HG02642 (cell line): ENCODE data around the gene ARRDC3.
"Not testable (repeated sequence)": the region's sequence is repeated elsewhere in the genome, so short reads cannot be mapped to it uniquely, and the experiment has no call there.

Experiments used
- ATAC-seq: cut with Tn5 transposase; IDR thresholded peaks from one replicate; pipeline ENCODE4 v1.9.1; 2021; ENCODE audit warnings: mild to moderate bottlenecking; ENCODE audit not compliant: unreplicated experiment, poor library complexity

The ARRDC3 gene

GRCh38 chr5:91361790-91362189, 21.3 kb downstream of the ARRDC3 start:
- ATAC-seq, result no peak

- ATAC-seq, result peak; percentile 81
These were observed 21.9 kb downstream of the ARRDC3 start for GRCh38 chr5:91361055-91361701.

DNA sequence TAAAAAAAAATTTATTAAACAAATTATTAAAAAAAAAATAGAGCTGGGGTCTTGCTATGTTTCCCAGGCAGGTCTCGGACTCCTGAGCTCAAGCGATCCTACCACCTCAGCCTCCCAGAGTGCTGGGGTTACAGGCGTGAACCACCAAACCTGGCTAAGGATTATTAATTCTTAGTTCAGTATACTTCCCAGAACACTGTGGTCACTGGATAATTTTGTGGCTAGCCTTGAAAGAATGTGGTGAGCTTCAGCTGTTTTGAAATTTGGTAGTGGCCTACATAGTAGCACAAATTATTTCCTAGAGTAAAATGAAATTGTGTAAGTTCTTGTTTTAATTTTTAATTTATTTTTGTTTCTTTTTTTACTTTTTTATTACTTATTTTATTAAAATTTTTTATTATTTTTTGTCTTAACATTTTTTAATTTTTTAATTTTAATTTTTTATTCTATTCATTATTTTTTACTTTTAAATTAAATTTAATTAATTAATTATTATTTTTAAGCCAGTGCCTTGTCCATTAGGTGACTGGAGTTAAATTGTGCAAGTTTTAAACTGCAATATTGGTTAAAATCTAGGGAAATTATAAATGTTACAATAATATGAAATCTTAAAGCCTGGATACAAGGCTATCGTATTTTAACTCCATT, 23.0 kb downstream of the ARRDC3 start:
- no peak for ATAC-seq

- no peak for ATAC-seq
These were observed 25.3 kb downstream of the ARRDC3 start for GRCh38 chr5:91357806-91358205.

DNA sequence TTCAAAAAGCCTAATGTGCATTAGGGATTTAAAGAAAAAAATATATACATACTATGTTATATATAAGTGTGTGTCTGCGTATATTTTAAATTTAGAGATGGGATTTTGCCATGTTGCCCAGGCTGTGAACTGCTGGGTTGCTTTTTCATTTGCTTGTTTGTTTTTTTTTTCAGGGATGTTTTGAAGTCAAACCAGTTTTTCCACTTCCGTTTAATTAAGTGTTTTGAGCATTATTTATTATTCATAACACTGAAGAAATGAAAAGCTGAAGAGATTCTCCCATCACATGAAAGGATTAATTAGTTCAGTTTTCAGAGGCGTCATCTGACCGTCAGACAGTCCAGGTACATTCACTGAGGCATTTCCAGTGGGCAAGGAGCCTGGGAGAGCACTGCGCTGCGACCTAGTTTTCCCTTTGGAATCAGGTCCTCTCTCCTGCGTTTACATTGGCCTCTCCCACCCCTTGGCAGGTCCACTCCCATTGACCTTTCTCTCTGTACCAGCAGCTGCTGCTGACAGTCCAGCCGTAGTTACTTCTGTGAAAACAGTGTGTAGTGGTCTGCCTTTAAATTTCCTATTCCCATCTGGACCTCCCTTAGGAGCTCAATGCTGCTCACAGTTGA, 26.0 kb downstream of the ARRDC3 start:
- ATAC-seq, result no peak

GRCh38 chr5:91354867-91355266, 28.2 kb downstream of the ARRDC3 start:
- ATAC-seq, result not testable (repeated sequence)

- ATAC-seq, result no peak
These were observed 30.1 kb downstream of the ARRDC3 start for GRCh38 chr5:91352831-91353695.

DNA sequence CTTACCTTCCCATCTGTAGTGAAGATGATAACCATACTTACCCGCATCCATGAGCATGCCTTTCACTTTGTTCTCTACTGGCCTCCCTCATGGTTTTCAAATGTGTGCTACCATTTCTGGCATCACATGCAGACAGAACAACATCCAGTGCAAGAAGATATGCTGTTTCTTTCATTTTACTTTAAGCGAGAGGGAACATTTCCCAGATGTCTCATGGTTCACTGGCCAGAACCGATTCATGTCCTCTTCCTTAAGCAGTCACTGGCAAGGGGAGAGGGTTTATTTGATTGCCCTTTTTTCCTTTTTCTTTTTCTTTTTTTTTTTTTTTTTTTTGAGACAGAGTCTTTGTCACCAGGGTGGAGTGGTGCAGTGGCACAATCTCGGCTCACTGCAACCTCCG, 37.7 kb downstream of the ARRDC3 start:
- ATAC-seq, result no peak

DNA sequence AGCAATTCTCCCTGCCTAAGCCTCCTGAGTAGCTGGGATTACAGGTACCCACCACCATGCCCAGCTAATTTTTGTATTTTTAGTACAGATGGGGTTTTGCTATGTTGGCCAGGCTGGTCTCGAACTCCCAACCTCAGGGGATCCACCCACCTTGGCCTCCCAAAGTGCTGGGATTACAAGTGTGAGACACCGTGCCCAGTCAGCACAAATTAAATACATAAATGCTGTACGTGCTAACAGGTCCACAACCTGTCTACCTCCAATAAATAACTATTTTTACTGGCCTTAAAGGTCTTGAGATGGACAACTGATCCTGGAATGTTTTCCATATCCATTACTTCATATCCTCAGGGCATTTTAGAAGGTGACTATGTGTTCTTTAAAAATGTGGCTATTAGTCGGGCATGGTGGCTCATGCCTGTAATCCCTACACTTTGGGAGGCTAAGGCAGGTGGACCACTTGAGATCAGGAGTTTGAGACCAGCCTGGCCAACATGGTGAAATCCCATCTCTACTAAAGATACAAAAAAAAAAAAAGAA, 38.4 kb downstream of the ARRDC3 start:
- not testable (repeated sequence) for ATAC-seq

DNA sequence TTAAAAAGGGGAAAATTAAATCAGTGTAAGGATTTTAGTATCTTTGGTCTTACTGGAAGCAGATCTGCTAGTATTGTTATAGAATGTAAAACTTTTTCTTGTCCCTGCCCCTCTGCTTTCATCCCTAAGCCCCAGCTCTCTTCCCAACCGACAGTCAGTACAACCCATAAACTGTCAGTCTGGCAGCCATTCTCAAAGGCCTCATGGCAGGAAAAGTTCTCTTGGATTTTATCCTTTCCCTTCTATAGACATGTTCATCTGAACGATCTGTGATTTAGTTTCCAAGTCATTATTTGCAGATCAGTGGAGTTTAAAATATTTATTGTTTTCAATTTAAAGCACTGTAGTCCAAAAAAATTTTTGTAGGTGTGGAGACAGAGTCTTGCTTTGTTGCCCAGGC, 39.2 kb downstream of the ARRDC3 start:
- no peak for ATAC-seq

GRCh38 chr5:91342931-91343330, 40.2 kb downstream of the ARRDC3 start:
- not testable (repeated sequence) for ATAC-seq

DNA sequence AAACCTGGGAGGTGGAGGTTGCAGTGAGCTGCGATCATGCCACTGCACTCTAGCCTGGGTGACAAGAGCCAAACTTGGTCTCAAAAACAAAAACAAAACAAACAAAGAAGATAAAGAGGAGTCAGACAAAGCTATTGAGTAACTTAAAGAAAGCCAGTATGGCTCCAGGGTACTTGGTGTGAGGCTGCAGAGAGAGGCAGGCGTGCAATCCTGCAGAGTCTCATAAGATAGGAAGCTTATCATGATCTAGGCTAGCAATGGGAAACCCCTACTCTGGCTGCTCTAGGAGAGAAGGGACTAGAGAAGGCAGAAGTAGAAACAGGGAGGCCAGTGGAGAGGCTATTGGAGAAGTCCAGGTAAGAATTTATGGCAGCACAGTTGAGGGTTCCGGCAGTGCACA, 42.0 kb downstream of the ARRDC3 start:
- ATAC-seq, result no peak

DNA sequence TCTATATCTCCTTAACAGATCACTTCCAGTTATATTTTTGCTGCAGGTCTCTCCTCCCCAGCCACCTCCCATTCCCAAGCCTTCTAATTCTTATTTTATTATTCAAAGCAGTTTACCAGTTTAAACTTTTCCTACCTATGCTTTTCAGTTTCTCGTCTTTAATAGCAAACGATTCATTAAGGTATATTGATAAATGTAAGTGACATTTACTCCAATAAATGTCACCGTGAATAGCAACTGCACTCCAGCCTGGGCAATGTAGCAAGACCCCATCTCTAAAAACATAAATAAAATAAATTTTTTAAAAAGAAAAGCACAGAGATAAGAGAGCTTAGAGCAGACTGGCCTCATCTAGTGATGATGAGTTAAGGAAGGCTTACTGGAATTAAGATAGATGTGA, 42.6 kb downstream of the ARRDC3 start:
- ATAC-seq, result no peak

DNA sequence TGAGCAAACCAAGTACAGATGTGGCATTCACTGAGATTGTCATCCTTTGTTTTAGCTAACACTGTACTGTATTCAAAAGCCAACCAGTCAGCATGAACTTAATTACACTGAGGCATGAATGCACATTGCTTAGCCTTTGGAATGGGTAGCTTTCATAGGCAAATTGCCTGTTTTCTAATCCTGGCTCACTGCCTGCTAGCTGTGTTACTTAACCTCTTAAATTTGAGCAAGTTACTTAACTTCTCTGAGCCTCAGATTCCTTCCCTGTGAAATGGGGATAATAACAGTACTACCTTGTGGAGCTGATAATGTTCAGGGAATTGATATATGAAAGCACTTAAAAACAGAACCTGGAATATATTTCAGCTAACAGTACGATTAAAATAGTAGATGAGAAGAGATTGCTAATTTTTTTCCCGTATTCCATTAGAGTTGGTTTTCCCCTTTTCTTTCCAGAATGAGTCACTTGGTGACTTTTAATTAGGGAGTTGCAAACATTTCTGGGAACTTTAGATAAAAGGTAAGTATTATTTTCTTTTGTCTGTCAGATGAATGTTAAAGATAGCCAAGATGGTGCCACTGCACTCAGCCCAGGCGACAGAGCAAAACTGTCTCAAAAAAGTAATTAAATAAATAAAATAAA, 43.9 kb downstream of the ARRDC3 start:
- no peak for ATAC-seq

DNA sequence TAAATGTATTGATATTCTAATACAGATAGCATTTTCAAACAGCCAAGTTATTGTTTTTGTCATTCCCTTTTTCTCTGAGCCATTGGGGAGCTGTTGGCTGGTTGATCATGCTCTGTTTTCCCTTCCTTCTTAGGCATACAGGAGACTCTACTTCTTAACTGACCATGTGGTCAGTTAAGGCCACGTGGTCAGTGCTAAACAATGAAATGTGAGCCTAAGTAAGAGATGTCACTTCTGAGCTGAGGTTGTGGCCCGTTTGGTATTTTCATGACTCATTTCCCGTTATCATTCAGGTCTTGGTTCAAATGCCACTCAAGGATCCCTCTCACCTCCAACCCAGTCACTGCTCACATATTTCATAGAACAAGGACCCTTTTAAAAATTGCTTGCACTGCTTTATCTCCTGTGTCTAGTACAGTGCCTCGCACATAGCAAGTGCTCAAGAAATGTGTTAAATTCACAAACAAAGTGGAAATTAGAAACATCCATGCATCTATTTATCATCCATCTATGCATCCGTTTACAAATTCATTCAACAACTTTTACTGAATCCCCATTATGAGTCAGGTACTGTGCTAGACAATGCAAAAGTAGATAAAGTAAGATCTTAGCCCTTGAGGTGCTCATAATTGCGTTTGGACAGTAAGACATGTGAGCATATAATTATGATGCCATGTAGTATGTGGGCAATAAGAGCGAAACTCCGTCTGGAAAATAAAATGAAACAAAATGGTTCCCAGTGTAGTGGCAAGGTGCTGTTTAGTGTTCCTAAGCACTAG, 50.7 kb downstream of the ARRDC3 start:
- peak; percentile 58 for ATAC-seq

DNA sequence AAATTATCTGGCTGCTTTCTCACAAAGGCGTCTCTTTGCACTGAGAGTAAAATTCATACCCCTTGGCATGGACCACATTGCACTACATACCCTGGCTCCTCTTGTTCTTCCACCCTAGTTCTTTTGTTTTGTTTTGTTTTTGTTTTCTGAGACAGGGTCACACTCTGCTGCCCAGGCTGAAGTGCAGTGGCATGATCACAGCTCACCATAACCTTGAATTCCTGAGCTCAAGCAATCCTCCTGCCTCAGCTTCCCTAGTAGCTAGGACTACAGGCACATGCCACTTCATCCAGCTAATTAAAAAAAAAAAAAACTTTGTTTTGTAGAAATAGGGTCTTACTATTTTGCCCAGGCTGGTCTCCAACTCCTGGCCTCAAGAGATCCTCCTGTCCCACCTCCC, 51.4 kb downstream of the ARRDC3 start:
- no peak for ATAC-seq

DNA sequence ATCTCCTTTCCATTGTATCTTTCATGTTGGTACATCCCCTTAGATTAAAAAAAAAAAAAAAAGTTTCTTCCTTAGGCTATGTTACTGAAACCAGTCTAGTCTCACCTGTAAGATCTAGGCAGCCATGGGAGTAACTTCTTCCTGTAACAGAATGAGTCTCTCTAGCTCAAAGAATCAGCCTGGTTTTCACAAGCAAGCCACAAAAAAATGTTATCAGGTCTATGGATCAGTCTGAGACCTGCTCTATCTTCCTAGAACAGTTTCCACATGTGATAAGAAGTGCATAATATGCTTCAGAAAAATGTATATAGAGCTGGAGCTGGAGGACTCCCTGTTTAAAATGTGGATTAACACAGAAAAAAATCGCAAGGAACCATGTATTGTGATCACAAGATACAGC, 53.8 kb downstream of the ARRDC3 start:
- no peak for ATAC-seq

DNA sequence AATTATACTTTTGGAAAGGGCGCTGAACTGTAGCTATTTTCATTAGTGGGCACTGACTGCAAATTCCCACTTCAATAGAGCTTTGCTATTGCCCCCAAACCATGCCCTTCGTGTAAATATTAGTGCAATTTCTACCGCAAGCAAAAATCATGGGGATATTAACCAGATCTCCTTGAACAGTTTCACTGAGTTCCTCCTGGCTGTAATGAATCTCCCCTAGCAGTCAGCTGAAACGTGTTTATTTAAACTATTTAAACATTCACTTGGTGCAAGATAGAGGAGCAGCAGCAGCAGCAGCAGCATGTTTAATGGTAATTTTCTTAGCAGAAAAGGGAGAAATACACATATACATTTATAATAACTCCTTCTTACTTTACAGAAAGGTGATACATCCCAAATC, 54.4 kb downstream of the ARRDC3 start:
- no peak for ATAC-seq

DNA sequence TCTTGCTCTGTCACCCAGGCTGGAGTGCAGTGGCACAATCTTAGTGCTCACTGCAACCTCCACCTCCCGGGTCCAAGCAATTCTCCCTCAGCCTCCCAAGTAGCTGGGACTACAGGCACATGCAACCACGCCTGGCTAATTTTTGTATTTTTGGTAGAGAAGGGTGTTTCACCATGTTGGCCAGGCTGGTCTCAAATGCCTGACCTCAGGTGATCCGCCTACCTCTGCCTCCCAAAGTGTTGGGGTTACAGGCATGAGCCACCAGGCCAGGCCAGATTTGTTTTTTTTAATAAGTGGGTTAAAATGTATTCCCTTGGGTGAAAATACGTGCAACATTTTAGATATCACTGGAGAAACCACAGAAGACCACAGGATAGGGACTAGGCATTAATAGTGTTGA, 60.1 kb downstream of the ARRDC3 start:
- ATAC-seq, result not testable (repeated sequence)
